Measurements from ENCODE around the gene AQP1. TPM values are rescaled to one million over a fixed set of nuclear protein-coding genes. Genes with fewer than 3 reads are reported as not detected.

The AQP1 gene
- total RNA-seq, 1 experiment from 2014 or later, result not detected

GRCh38 chr7:30865076-30865475 is 46.6 kb upstream of the AQP1 start:
- DNase-seq (ENCODE audit: unreplicated experiment), result no peak
- ChIA-PET POLR2A (interaction anchor here (0.7 kb wide), 1 partner anchor 8 kb away, joined by 3 read pairs; no protein-coding TSS in a partner anchor), CTCF (no interaction called here)
- no peak overlapping the region for H3K27ac Mint-ChIP-seq (ENCODE audit: low read depth, unreplicated experiment)
- no peak for TF ChIP-seq CTCF (IDR thresholded peaks at IDR 0.05; ENCODE audit: unreplicated experiment)
- intact Hi-C loops (cut with micrococcal nuclease), result no loop called here
- H3K27me3 Mint-ChIP-seq (ENCODE audit: insufficient read depth, unreplicated experiment), result no peaks in the 10 kb centered on the region
- H3K36me3 Mint-ChIP-seq (ENCODE audit: insufficient read depth, unreplicated experiment), result peaks cover 6% of the 10 kb centered on the region
- no peaks in the 10 kb centered on the region for H3K9me3 Mint-ChIP-seq (ENCODE audit: unreplicated experiment)
- BruUV-seq (replicated peaks), result no TSS peak
- no peak overlapping the region for H3K4me3 Mint-ChIP-seq (ENCODE audit: unreplicated experiment)
- no peaks in the 10 kb centered on the region for H3K4me1 Mint-ChIP-seq (ENCODE audit: insufficient read depth, unreplicated experiment)

- POLR2A ChIA-PET, result no interaction called here
- Mint-ChIP-seq H3K36me3 (ENCODE audit: insufficient read depth, unreplicated experiment) (peaks cover 6% of the 10 kb centered on the region), H3K9me3 (ENCODE audit: unreplicated experiment) (no peaks in the 10 kb centered on the region), H3K27me3 (ENCODE audit: insufficient read depth, unreplicated experiment) (no peaks in the 10 kb centered on the region), H3K4me1 (ENCODE audit: insufficient read depth, unreplicated experiment) (no peaks in the 10 kb centered on the region), H3K4me3 (ENCODE audit: unreplicated experiment) (no peak overlapping the region), H3K27ac (ENCODE audit: low read depth, unreplicated experiment) (no peak overlapping the region)
- CTCF ChIA-PET, result no interaction called here
- intact Hi-C loops (cut with micrococcal nuclease), result no loop called here
- BruUV-seq (replicated peaks), result no TSS peak
- DNase-seq (ENCODE audit: unreplicated experiment), result no peak
- no peak for TF ChIP-seq CTCF (IDR thresholded peaks at IDR 0.05; ENCODE audit: unreplicated experiment)
These were observed 45.8 kb upstream of the AQP1 start for GRCh38 chr7:30865821-30866220.

- TF ChIP-seq CTCF (IDR thresholded peaks at IDR 0.05; ENCODE audit: unreplicated experiment), result no peak
- Mint-ChIP-seq H3K27me3 (ENCODE audit: insufficient read depth, unreplicated experiment) (no peaks in the 10 kb centered on the region), H3K9me3 (ENCODE audit: unreplicated experiment) (no peaks in the 10 kb centered on the region), H3K4me1 (ENCODE audit: insufficient read depth, unreplicated experiment) (no peaks in the 10 kb centered on the region), H3K27ac (ENCODE audit: low read depth, unreplicated experiment) (no peak overlapping the region), H3K36me3 (ENCODE audit: insufficient read depth, unreplicated experiment) (peaks cover 6% of the 10 kb centered on the region), H3K4me3 (ENCODE audit: unreplicated experiment) (no peak overlapping the region)
- no peak for DNase-seq (ENCODE audit: unreplicated experiment)
- intact Hi-C loops (cut with micrococcal nuclease), result no loop called here
- CTCF ChIA-PET, result no interaction called here
- no TSS peak for BruUV-seq (replicated peaks)
- POLR2A ChIA-PET, result no interaction called here
These were observed 44.7 kb upstream of the AQP1 start for GRCh38 chr7:30866939-30867338.

- H3K4me3 Mint-ChIP-seq (ENCODE audit: unreplicated experiment), result no peak overlapping the region
- ChIA-PET CTCF (no interaction called here), POLR2A (no interaction called here)
- intact Hi-C loops (cut with micrococcal nuclease), result no loop called here
- H3K4me1 Mint-ChIP-seq (ENCODE audit: insufficient read depth, unreplicated experiment), result no peaks in the 10 kb centered on the region
- H3K36me3 Mint-ChIP-seq (ENCODE audit: insufficient read depth, unreplicated experiment), result peaks cover 6% of the 10 kb centered on the region
- no peak for DNase-seq (ENCODE audit: unreplicated experiment)
- no TSS peak for BruUV-seq (replicated peaks)
- no peaks in the 10 kb centered on the region for H3K27me3 Mint-ChIP-seq (ENCODE audit: insufficient read depth, unreplicated experiment)
- H3K9me3 Mint-ChIP-seq (ENCODE audit: unreplicated experiment), result no peaks in the 10 kb centered on the region
- TF ChIP-seq CTCF (IDR thresholded peaks at IDR 0.05; ENCODE audit: unreplicated experiment), result no peak
- no peak overlapping the region for H3K27ac Mint-ChIP-seq (ENCODE audit: low read depth, unreplicated experiment)
These were observed 44.2 kb upstream of the AQP1 start for GRCh38 chr7:30867483-30867882.
